Measurements from ENCODE around the gene VPS26B.

DNA sequence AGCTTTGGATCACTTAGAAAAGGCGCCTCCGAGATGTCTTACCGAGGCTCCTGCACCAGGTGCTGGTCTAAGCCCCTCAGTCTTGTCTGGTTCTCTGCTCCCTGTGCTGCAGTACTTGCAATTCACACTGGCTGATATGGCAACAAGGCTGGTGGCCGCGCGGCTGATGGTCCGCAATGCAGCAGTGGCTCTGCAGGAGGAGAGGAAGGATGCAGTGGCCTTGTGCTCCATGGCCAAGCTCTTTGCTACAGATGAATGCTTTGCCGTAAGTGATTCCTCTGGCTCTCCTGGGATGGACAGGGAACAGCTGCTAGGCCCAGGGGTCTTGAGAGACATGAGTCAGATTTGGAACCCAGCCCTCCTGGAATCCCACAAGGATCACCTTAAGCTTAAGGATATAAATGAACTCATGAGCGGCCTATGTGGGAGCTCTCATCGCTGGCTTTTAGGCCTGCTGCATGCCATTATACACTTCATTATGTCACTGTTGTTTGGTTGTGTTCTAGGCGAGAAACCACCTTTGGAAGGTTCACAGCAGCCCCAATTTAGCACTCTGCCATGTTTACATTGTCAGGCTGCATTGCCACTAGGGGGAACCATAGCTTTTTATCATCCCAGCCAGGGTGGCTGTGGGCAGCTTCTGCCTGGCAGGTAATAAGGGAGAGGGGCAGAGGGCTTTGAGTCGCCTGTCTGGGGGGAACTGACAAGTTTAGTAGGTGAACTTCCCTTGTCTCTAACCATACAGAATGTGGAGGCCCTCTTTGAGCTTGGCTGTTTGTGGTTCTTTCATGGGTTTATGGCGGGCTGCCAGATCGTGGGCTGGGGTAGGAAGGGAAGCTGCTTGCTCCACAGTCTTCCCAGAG lies 37.4 kb downstream of the VPS26B start:
- peak; percentile 78 for TF ChIP-seq CTCF (IDR thresholded peaks at IDR 0.05; ENCODE audit: borderline replicate concordance, extremely low read depth, low read length, poor library complexity, severe bottlenecking)
- no peak for TF ChIP-seq EZH2 (IDR thresholded peaks at IDR 0.05; ENCODE audit: borderline replicate concordance, low read depth, low read length, severe bottlenecking)
